Activated CD4-positive, alpha-beta memory T cell treated with anti-CD3 and anti-CD28 coated beads for 36 hours (primary cell): ENCODE data around the gene ERAS. TPM values are rescaled to one million over a fixed set of nuclear protein-coding genes. Genes with fewer than 3 reads are reported as not detected.
A peak's percentile ranks its signal among the peaks of the same experiment; 100 is the strongest.
"Not testable (repeated sequence)": the region's sequence is repeated elsewhere in the genome, so short reads cannot be mapped to it uniquely, and the experiment has no call there.

ENCODE experiments used
- CTCF ChIA-PET: fragments of 350-600 bp; sonication (Branson Sonifier 250); formaldehyde crosslinking; loops from one replicate; lab custom pipeline; 2021; ENCODE audit warnings: antibody characterized with exemption, inconsistent platforms; lab: Charles Lee
- POLR2A ChIA-PET: fragments of 350-600 bp; sonication (Branson Sonifier 250); formaldehyde crosslinking; loops from one replicate; lab custom pipeline; 2021; ENCODE audit warnings: antibody characterized with exemption; lab: Charles Lee
- DNase-seq: peaks from one replicate; pipeline ENCODE4 v3.0.0-alpha.2; 2020
- H3K27ac Mint-ChIP-seq: one replicate; pipeline ENCODE4 v1.8.0; 2021; ENCODE audit warnings: mixed read lengths
- H3K27me3 Mint-ChIP-seq: one replicate; pipeline ENCODE4 v1.8.0; 2021; ENCODE audit warnings: mixed read lengths
- H3K36me3 Mint-ChIP-seq: one replicate; pipeline ENCODE4 v1.8.0; 2021; ENCODE audit warnings: mixed read lengths
- H3K4me1 Mint-ChIP-seq: one replicate; pipeline ENCODE4 v1.8.0; 2021; ENCODE audit warnings: low read depth, mixed read lengths
- H3K4me3 Mint-ChIP-seq: one replicate; pipeline ENCODE4 v1.8.0; 2021; ENCODE audit warnings: mild to moderate bottlenecking, mixed read lengths
- H3K9me3 Mint-ChIP-seq: one replicate; pipeline ENCODE4 v1.8.0; 2021; ENCODE audit warnings: mixed read lengths
- intact Hi-C: fragments of 100-400 bp; cut with micrococcal nuclease; formaldehyde crosslinking; loops from one replicate; pipeline ENCODE4 v1.15.1; 2023
- total RNA-seq, 2 experiments: library from RNA; stranded (reverse); gene quantifications; one replicate each; pipeline ENCODE4 v1.2.3, GENCODE V29; 2021

The ERAS gene
- total RNA-seq, 2 experiments from 2014 or later, result not detected

DNA sequence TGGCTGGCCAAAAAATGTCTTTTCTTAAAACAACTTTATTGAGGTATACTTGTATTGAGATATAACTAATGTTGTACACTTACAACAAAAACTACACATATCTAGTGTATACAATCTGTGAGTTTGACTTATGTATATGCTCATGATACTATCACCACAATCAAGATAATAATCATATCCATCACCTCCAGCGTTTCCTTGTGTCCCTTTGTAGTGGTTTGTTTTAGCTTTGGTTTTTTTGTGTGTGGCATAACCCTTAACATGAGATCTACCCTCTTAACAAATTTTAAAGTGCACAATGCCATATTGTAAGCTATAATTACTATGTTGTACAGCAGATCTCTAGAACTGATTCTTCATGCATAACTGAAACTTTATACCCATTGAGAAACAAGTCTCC, 22.5 kb downstream of the ERAS start:
- intact Hi-C loops, result no loop called here
- no peaks in the 10 kb centered on the region for H3K9me3 Mint-ChIP-seq
- peaks cover 2% of the 10 kb centered on the region for H3K27me3 Mint-ChIP-seq
- no peak overlapping the region for H3K4me3 Mint-ChIP-seq
- POLR2A ChIA-PET, result no interaction called here
- peaks cover 5% of the 10 kb centered on the region for H3K4me1 Mint-ChIP-seq
- no peaks in the 10 kb centered on the region for H3K36me3 Mint-ChIP-seq
- CTCF ChIA-PET, result no interaction called here
- no peak overlapping the region for H3K27ac Mint-ChIP-seq
- DNase-seq, result no peak

GRCh38 chrX:48852857-48853256, 26.5 kb downstream of the ERAS start:
- ChIA-PET POLR2A (no interaction called here), CTCF (interaction anchor here (0.6 to 0.8 kb wide), 2 partner anchors 138 to 382 kb away, joined by 3 read pairs; no protein-coding TSS in a partner anchor)
- no peak overlapping the region for H3K27ac Mint-ChIP-seq
- peaks cover 4% of the 10 kb centered on the region for H3K27me3 Mint-ChIP-seq
- no peaks in the 10 kb centered on the region for H3K36me3 Mint-ChIP-seq
- intact Hi-C loops, result no loop called here
- DNase-seq, result no peak
- H3K9me3 Mint-ChIP-seq, result no peaks in the 10 kb centered on the region
- peaks cover 8% of the 10 kb centered on the region for H3K4me1 Mint-ChIP-seq
- no peak overlapping the region for H3K4me3 Mint-ChIP-seq

- H3K9me3 Mint-ChIP-seq, H3K36me3 Mint-ChIP-seq, H3K27ac Mint-ChIP-seq, H3K27me3 Mint-ChIP-seq, H3K4me1 Mint-ChIP-seq, intact Hi-C loops, DNase-seq, H3K4me3 Mint-ChIP-seq, POLR2A ChIA-PET: not testable (repeated sequence)
- CTCF ChIA-PET, result interaction anchor here (0.8 kb wide), 1 partner anchor 382 kb away, joined by 3 read pairs; no protein-coding TSS in a partner anchor
These were observed 27.2 kb downstream of the ERAS start for GRCh38 chrX:48853494-48853893.

DNA sequence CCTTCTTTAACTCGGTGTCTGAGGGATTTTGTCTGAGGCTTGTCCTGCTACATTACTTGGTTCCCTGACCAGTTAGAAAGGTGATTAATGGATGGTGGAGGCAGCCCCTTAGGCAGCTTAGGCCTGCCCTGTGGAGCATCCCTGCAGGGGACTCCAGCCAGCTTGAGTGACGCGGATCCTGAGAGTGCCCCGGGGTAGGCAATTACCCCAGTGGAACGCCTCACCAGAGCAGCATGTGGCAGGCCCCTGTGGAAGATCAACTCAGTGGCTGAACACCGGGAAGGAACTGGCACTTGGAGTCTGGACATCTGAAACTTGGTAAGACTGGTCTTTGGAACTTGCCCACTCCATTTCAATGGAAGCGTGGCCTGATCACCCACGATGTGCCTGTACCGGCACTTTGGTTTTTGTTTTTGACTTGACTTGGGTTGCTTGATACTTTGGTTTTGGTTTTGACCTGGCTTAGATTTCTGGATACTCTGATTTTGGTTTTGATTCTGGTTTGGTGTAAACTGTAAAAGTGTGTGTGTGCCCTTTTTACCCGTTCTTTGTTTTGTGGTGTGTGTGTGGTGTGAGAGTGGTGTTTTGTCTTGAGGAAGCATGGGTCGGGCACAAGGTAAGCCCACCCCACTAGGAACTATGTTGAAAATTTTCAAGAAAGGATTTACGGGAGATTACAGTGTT, 27.9 kb downstream of the ERAS start:
- POLR2A ChIA-PET, H3K4me1 Mint-ChIP-seq, DNase-seq, H3K9me3 Mint-ChIP-seq, H3K36me3 Mint-ChIP-seq, H3K27ac Mint-ChIP-seq, H3K4me3 Mint-ChIP-seq, intact Hi-C loops, H3K27me3 Mint-ChIP-seq: not testable (repeated sequence)
- CTCF ChIA-PET, result interaction anchor here (0.6 kb wide), 1 partner anchor 13 kb away, joined by 3 read pairs; no protein-coding TSS in a partner anchor

DNA sequence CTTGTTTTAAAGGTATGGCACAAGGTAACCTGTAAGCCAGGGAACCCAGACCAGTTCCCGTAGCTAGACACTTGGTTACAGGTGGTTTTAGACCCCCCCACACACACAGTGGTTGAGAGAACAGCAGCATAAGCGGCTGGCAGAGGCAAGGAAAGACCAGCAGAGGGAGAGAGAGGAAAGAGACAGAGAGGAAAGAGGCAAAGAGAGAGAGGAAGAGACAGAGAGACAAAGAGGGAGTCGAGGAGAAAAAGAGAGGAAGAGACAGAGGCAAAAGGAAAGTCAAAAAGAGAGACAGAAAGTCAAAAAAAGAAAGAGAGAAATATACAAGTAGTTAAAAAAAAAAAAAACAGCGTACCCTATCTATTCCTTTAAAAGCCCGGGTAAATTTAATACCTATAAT, 28.6 kb downstream of the ERAS start:
- Mint-ChIP-seq H3K9me3 (no peaks in the 10 kb centered on the region), H3K27me3 (peaks cover 3% of the 10 kb centered on the region), H3K36me3 (no peaks in the 10 kb centered on the region), H3K27ac (no peak overlapping the region), H3K4me3 (no peak overlapping the region), H3K4me1 (peaks cover 3% of the 10 kb centered on the region)
- intact Hi-C loops, result no loop called here
- POLR2A ChIA-PET, result no interaction called here
- DNase-seq, result peak; percentile 20
- CTCF ChIA-PET, result interaction anchor here (0.6 kb wide), 1 partner anchor 12 kb away, joined by 3 read pairs; no protein-coding TSS in a partner anchor

GRCh38 chrX:48864210-48864609, 37.9 kb downstream of the ERAS start:
- Mint-ChIP-seq H3K27me3 (peaks cover 1% of the 10 kb centered on the region), H3K4me1 (no peaks in the 10 kb centered on the region), H3K9me3 (no peaks in the 10 kb centered on the region), H3K4me3 (no peak overlapping the region), H3K27ac (no peak overlapping the region), H3K36me3 (no peaks in the 10 kb centered on the region)
- ChIA-PET POLR2A (interaction anchor here (0.6 kb wide), 1 partner anchor 307 kb away, joined by 3 read pairs; no protein-coding TSS in a partner anchor), CTCF (no interaction called here)
- no peak for DNase-seq
- intact Hi-C loops, result no loop called here

DNA sequence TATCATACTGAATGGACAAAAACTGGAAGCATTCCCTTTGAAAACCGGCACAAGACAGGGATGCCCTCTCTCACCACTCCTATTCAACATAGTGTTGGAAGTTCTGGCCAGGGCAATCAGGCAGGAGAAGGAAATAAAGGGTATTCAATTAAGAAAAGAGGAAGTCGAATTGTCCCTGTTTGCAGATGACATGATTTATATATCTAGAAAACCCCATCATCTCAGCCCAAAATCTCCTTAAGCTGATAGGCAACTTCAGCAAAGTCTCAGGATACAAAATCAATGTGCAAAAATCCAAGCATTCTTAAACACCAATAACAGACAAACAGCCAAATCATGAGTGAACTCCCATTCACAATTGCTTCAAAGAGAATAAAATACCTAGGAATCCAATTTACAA, 45.7 kb downstream of the ERAS start:
- H3K4me1 Mint-ChIP-seq, POLR2A ChIA-PET, H3K4me3 Mint-ChIP-seq, H3K36me3 Mint-ChIP-seq, H3K27me3 Mint-ChIP-seq, intact Hi-C loops, H3K27ac Mint-ChIP-seq, DNase-seq, CTCF ChIA-PET, H3K9me3 Mint-ChIP-seq: not testable (repeated sequence)

DNA sequence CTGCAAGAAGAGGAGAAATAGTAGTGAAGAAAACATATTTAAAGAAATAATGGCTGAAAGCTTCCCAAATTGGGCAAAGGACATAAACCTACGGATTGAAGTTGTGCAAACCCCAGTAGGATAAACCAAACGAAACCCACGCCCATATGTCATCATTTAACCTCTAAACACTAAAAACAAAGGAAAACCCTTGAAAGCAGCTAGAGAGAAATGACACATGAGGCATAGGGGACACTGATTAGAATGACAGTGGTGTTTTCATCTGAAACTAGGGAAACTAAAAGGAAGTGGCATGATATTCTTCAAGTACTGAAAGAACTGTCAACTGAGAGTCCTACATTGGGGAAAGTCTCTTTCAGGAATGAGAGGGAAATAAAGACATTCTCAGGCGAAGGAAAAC, 50.6 kb downstream of the ERAS start:
- H3K4me3 Mint-ChIP-seq, H3K9me3 Mint-ChIP-seq, CTCF ChIA-PET, H3K27me3 Mint-ChIP-seq, H3K36me3 Mint-ChIP-seq, H3K4me1 Mint-ChIP-seq, POLR2A ChIA-PET, H3K27ac Mint-ChIP-seq, intact Hi-C loops, DNase-seq: not testable (repeated sequence)

Other genes starting within 250 kb of the ERAS start
- gene WDR13, start 229.0 kb upstream of the ERAS start, total RNA-seq, result 10 to 100 TPM; 45.8 to 54.8 TPM
- 10 to 100 TPM; 95.2 to 99.6 TPM for gene WAS, start 142.7 kb upstream of the ERAS start, total RNA-seq
- gene SUV39H1, start 129.8 kb upstream of the ERAS start, total RNA-seq, result 10 to 100 TPM; 32.3 to 35.6 TPM
- gene GLOD5, start 64.8 kb upstream of the ERAS start, total RNA-seq, result not detected
- gene GATA1, start 39.9 kb upstream of the ERAS start, total RNA-seq, result not detected
- gene HDAC6, start 24.4 kb upstream of the ERAS start, total RNA-seq, result 10 to 100 TPM; 71.8 to 81.9 TPM
- gene PCSK1N, start 9.1 kb downstream of the ERAS start, total RNA-seq, result 1 to 10 TPM; 2.7 to 2.8 TPM
- 10 to 100 TPM; 83.8 to 86.6 TPM for gene TIMM17B, start 71.3 kb downstream of the ERAS start, total RNA-seq
- 10 to 100 TPM; 85.0 to 85.5 TPM for gene PQBP1, start 71.4 kb downstream of the ERAS start, total RNA-seq
- 10 to 100 TPM; 16.9 to 19.2 TPM for gene SLC35A2, start 85.1 kb downstream of the ERAS start, total RNA-seq
- gene PIM2, start 92.5 kb downstream of the ERAS start, total RNA-seq, result 100 to 1,000 TPM; 386 to 401 TPM
- 10 to 100 TPM; 83.4 to 85.4 TPM for gene OTUD5, start 131.1 kb downstream of the ERAS start, total RNA-seq
- gene KCND1, start 145.3 kb downstream of the ERAS start, total RNA-seq, result 1 to 10 TPM; 2.4 to 2.5 TPM
- 10 to 100 TPM; 76.1 to 78.4 TPM for gene GRIPAP1, start 175.8 kb downstream of the ERAS start, total RNA-seq
- 10 to 100 TPM; 29.0 to 29.1 TPM for gene TFE3, start 216.8 kb downstream of the ERAS start, total RNA-seq
- 1 to 10 TPM; 2.7 to 3.6 TPM for gene CCDC120, start 232.5 kb downstream of the ERAS start, total RNA-seq
- 10 to 100 TPM; 13.2 TPM for gene PRAF2, start 247.5 kb downstream of the ERAS start, total RNA-seq